HepG2 (cell line): Measurements from ENCODE around the gene NMNAT1. TPM values are rescaled to one million over a fixed set of nuclear protein-coding genes. Genes with fewer than 3 reads are reported as not detected.

Experiments
- ARID2 ChIP-seq: sonication (generic); formaldehyde crosslinking; IDR thresholded peaks from 2 replicates; pipeline ENCODE4 v1.8.1; 2022; ENCODE audit warnings: mild to moderate bottlenecking, missing genetic modification reagents, borderline replicate concordance
- ATM ChIP-seq: fragments of 450-650 bp; IDR thresholded peaks from 2 replicates; pipeline ENCODE4 v1.7.1; 2017; ENCODE audit warnings: mild to moderate bottlenecking, borderline replicate concordance
- CBFB ChIP-seq: sonication (generic); formaldehyde crosslinking; IDR thresholded peaks from 2 replicates; pipeline ENCODE4 v1.4.0; 2020; ENCODE audit warnings: missing genetic modification reagents
- CC2D1A ChIP-seq: sonication (generic); formaldehyde crosslinking; IDR thresholded peaks from 2 replicates; pipeline ENCODE4 v1.8.1; 2023; ENCODE audit warnings: mild to moderate bottlenecking, missing genetic modification reagents
- CEBPB ChIP-seq: IDR thresholded peaks from 2 replicates; pipeline ENCODE4 v1.6.1; 2011; ENCODE audit warnings: low read depth, low read length, improper control_type of control experiment, borderline replicate concordance
- EEA1 ChIP-seq: sonication (generic); formaldehyde crosslinking; IDR thresholded peaks from 2 replicates; pipeline ENCODE4 v1.5.1; 2020; ENCODE audit warnings: mild to moderate bottlenecking, missing genetic modification reagents, borderline replicate concordance
- KAT7 ChIP-seq: IDR thresholded peaks from 2 replicates; pipeline ENCODE4 v1.6.1; 2018; ENCODE audit warnings: borderline replicate concordance, missing compliant biosample characterization
- KLF9 ChIP-seq: IDR thresholded peaks from 2 replicates; pipeline ENCODE4 v1.6.1; 2016; ENCODE audit warnings: low read depth
- MIER2 ChIP-seq: IDR thresholded peaks from 2 replicates; pipeline ENCODE4 v1.6.1; 2016; ENCODE audit warnings: missing biosample characterization, missing genetic modification reagents
- MXD4 ChIP-seq: IDR thresholded peaks from 2 replicates; pipeline ENCODE4 v1.6.1; 2016; ENCODE audit warnings: mild to moderate bottlenecking, missing biosample characterization, missing genetic modification reagents
- MYPOP ChIP-seq: sonication (generic); formaldehyde crosslinking; IDR thresholded peaks from 2 replicates; pipeline ENCODE4 v1.8.1; 2023; ENCODE audit warnings: mild to moderate bottlenecking, moderate library complexity, missing genetic modification reagents
- POLR2A ChIP-seq, 2 experiments: IDR thresholded peaks; 2 replicates each; pipeline ENCODE4 v1.6.1; 2011; ENCODE audit warnings: low read depth in 2 of 2, low read length in 2 of 2, mild to moderate bottlenecking in 1 of 2, moderate library complexity in 1 of 2; ENCODE audit not compliant: insufficient read depth in 1 of 2
- SAFB2 ChIP-seq: sonication (generic); formaldehyde crosslinking; IDR thresholded peaks from 2 replicates; pipeline ENCODE4 v1.5.1; 2020; ENCODE audit warnings: missing genetic modification reagents, low read depth, mild to moderate bottlenecking, borderline replicate concordance
- SALL2 ChIP-seq: sonication (generic); formaldehyde crosslinking; IDR thresholded peaks from 2 replicates; pipeline ENCODE4 v1.8.1; 2023; ENCODE audit warnings: mild to moderate bottlenecking, missing genetic modification reagents, inconsistent platforms
- SNAI1 ChIP-seq: sonication (generic); formaldehyde crosslinking; IDR thresholded peaks from 2 replicates; pipeline ENCODE4 v1.5.0; 2020; ENCODE audit warnings: mild to moderate bottlenecking, missing genetic modification reagents, borderline replicate concordance
- SNAPC2 ChIP-seq: sonication (generic); formaldehyde crosslinking; IDR thresholded peaks from 2 replicates; pipeline ENCODE4 v1.8.1; 2022; ENCODE audit warnings: mild to moderate bottlenecking, missing genetic modification reagents
- SOX13 ChIP-seq, 3 experiments: fragments of 450-650 bp in 1 of 3; sonication (generic) in 1 of 3; formaldehyde crosslinking in 1 of 3; IDR thresholded peaks in 2 of 3; conservative IDR thresholded peaks in 1 of 3; 2 replicates each; pipeline versions ENCODE4 v1.5.0 to v1.6.1; 2016 to 2020; ENCODE audit warnings: antibody characterized with exemption in 1 of 3, mild to moderate bottlenecking in 1 of 3, missing compliant biosample characterization in 1 of 3, missing genetic modification reagents in 1 of 3, moderate library complexity in 1 of 3
- SOX6 ChIP-seq, 2 experiments: fragments of 450-650 bp in 1 of 2; sonication (generic) in 1 of 2; formaldehyde crosslinking in 1 of 2; IDR thresholded peaks; 2 replicates each; pipeline versions ENCODE4 v1.4.0 to v1.6.1; 2017 to 2020; ENCODE audit warnings: antibody characterized with exemption in 1 of 2, mild to moderate bottlenecking in 1 of 2, missing genetic modification reagents in 1 of 2
- SP1 ChIP-seq, 2 experiments: fragments of 450-650 bp in 1 of 2; sonication (generic) in 1 of 2; formaldehyde crosslinking in 1 of 2; IDR thresholded peaks; 2 replicates each; pipeline versions ENCODE4 v1.4.0 to v1.6.1; 2016 to 2020; ENCODE audit warnings: missing genetic modification reagents in 1 of 2
- STAT5B ChIP-seq: sonication (generic); formaldehyde crosslinking; IDR thresholded peaks from 2 replicates; pipeline ENCODE4 v1.4.0; 2020; ENCODE audit warnings: missing genetic modification reagents
- TBX2 ChIP-seq: sonication (generic); formaldehyde crosslinking; IDR thresholded peaks from 2 replicates; pipeline ENCODE4 v1.5.0; 2020; ENCODE audit warnings: missing genetic modification reagents, mild to moderate bottlenecking, borderline replicate concordance
- THAP11 ChIP-seq: IDR thresholded peaks from 2 replicates; pipeline ENCODE4 v1.6.1; 2016; ENCODE audit warnings: missing biosample characterization, missing genetic modification reagents
- ZNF160 ChIP-seq: sonication (generic); formaldehyde crosslinking; IDR thresholded peaks from 2 replicates; pipeline ENCODE4 v1.8.0; 2022; ENCODE audit warnings: mild to moderate bottlenecking, inconsistent platforms, missing genetic modification reagents
- ZNF207 ChIP-seq: fragments of 450-650 bp; IDR thresholded peaks from 2 replicates; pipeline ENCODE4 v1.6.1; 2016; ENCODE audit warnings: antibody characterized with exemption, borderline replicate concordance
- ZNF337 ChIP-seq: sonication (generic); formaldehyde crosslinking; IDR thresholded peaks from 2 replicates; pipeline ENCODE4 v1.5.1; 2020; ENCODE audit warnings: missing genetic modification reagents, low read depth, mild to moderate bottlenecking, borderline replicate concordance
- ZNF33A ChIP-seq: sonication (generic); formaldehyde crosslinking; IDR thresholded peaks from 2 replicates; pipeline ENCODE4 v1.5.1; 2020; ENCODE audit warnings: missing genetic modification reagents, mild to moderate bottlenecking, moderate library complexity, borderline replicate concordance
- ZNF724P ChIP-seq: sonication (generic); formaldehyde crosslinking; IDR thresholded peaks from 2 replicates; pipeline ENCODE4 v1.8.0; 2022; ENCODE audit warnings: missing genetic modification reagents, borderline replicate concordance
- ZNF737 ChIP-seq: sonication (generic); formaldehyde crosslinking; IDR thresholded peaks from 2 replicates; pipeline ENCODE4 v1.5.0; 2020; ENCODE audit warnings: missing genetic modification reagents, mild to moderate bottlenecking, borderline replicate concordance
- ZNF788 ChIP-seq: sonication (generic); formaldehyde crosslinking; IDR thresholded peaks from 2 replicates; pipeline ENCODE4 v1.5.0; 2020; ENCODE audit warnings: mild to moderate bottlenecking, missing genetic modification reagents, borderline replicate concordance
- polyA plus RNA-seq, 8 experiments: library from polyadenylated mRNA; depleted of rRNA in 3 of 8; stranded (reverse) in 7 of 8; unstranded in 1 of 8; fragments of >200 nt; fragmentation: Illumina TruSeq in 4 of 8; extraction: Trizol in 4 of 8; gene quantifications; 2 replicates each; pipeline versions ENCODE4 v1.2.1 to v1.2.3, GENCODE V29; 2011 to 2016; ENCODE audit warnings: low read depth in 4 of 8, missing spikeins in 1 of 8, mixed read lengths in 1 of 8; ENCODE audit not compliant: insufficient read depth in 1 of 8
- total RNA-seq, 5 experiments: library from RNA; depleted of rRNA; stranded (reverse); fragments of >200 nt; fragmentation: Illumina TruSeq; extraction: Trizol; gene quantifications; 2 replicates each; pipeline ENCODE4 v1.2.3, GENCODE V29; 2016; ENCODE audit warnings: low read depth in 1 of 5

The NMNAT1 gene
- total and polyA plus RNA-seq, 2 of the 13 experiments (the other 11 are each of a cell fraction or from before 2014, with no cell fraction given): 5.6 to 12.2 TPM

GRCh38 chr1:9942939-9943788 is at the start of gene NMNAT1, which contains the start of gene LZIC (continued):
- TF ChIP-seq SALL2 (CRISPR knock-in tag) (peak; percentile 91; the same call in 1 of the 2 replicates), ZNF33A (peak; percentile 75; the same call in 1 of the 2 replicates), POLR2A (IDR thresholded peaks at IDR 0.05; ENCODE audit: insufficient read depth in 1 of 2, low read depth in 2 of 2, low read length in 2 of 2) (peak; percentile 87 to 97), ATM (no peak), ZNF737 (peak; percentile 58), CBFB (CRISPR knock-in tag) (peak; percentile 84), ARID2 (CRISPR knock-in tag) (no peak), MYPOP (peak; percentile 49; the same call in 1 of the 2 replicates), SOX13 (IDR thresholded peaks at IDR 0.05) (peak; percentile 41; the same call in 1 of the 2 replicates), SOX13 (CRISPR knock-in tag; conservative IDR thresholded peaks at IDR 0.05 in 1 of 2, IDR thresholded peaks at IDR 0.05 in 1 of 2) (peak in 1 of 2 experiments; percentile 69; a peak in 2 of 4 replicates), SNAI1 (CRISPR knock-in tag) (no peak), CEBPB (no peak), EEA1 (CRISPR knock-in tag) (peak; percentile 83; the same call in 1 of the 2 replicates), ZNF160 (CRISPR knock-in tag) (peak; percentile 75; the same call in 1 of the 2 replicates), MIER2 (CRISPR knock-in tag) (peak; percentile 75), MXD4 (CRISPR knock-in tag) (peak; percentile 54; the same call in 1 of the 2 replicates), ZNF207 (no peak), KLF9 (peak; percentile 98), SAFB2 (CRISPR knock-in tag) (peak; percentile 41; the same call in 1 of the 2 replicates), ZNF337 (CRISPR knock-in tag) (no peak), ZNF724P (CRISPR knock-in tag) (no peak; the same call in 1 of the 2 replicates), KAT7 (CRISPR knock-in tag) (peak; percentile 96; the same call in 1 of the 2 replicates), ZNF788 (CRISPR knock-in tag) (peak; percentile 88; the same call in 1 of the 2 replicates), STAT5B (no peak), TBX2 (CRISPR knock-in tag) (peak; percentile 80), CC2D1A (no peak), SP1 (IDR thresholded peaks at IDR 0.05) (no peak), SP1 (CRISPR knock-in tag; IDR thresholded peaks at IDR 0.05) (peak; percentile 96), SOX6 (IDR thresholded peaks at IDR 0.05) (no peak), SOX6 (CRISPR knock-in tag; IDR thresholded peaks at IDR 0.05) (peak; percentile 76), THAP11 (peak; percentile 96), SNAPC2 (CRISPR knock-in tag) (no peak)
